C4-2B (cell line): ENCODE data around the gene POC5.

Source experiments
- CTCF ChIP-seq: fragments of 450-650 bp; conservative IDR thresholded peaks from 2 replicates; pipeline ENCODE4 v1.5.1; 2017; ENCODE audit warnings: mild to moderate bottlenecking
- ZFX ChIP-seq: fragments of 450-650 bp; IDR thresholded peaks from 2 replicates; pipeline ENCODE4 v1.6.1; 2017

- TF ChIP-seq ZFX (no peak), CTCF (no peak)
Observed at GRCh38 chr5:75675783-75676182, 41.5 kb downstream of the POC5 start.
